Body of pancreas (tissue), 4 donors: ENCODE data around the gene HSFX2.
"Not testable (repeated sequence)": the region's sequence is repeated elsewhere in the genome, so short reads cannot be mapped to it uniquely, and the experiment has no call there.

Experiments used
- CTCF ChIP-seq, 7 experiments: fragments of 450-650 bp in 4 of 7; fragments of 200-600 bp in 3 of 7; sonication (generic) in 3 of 7; IDR thresholded peaks; one replicate each; pipeline ENCODE4 v1.5.1; 2016 to 2019; ENCODE audit warnings: antibody characterized with exemption in 7 of 7
- POLR2A ChIP-seq, 3 donors: fragments of 450-650 bp; IDR thresholded peaks; one replicate each; pipeline ENCODE4 v1.6.1; 2016; ENCODE audit warnings: antibody characterized with exemption in 3 of 3, mild to moderate bottlenecking in 2 of 3

- not testable (repeated sequence) for TF ChIP-seq CTCF, POLR2A (IDR thresholded peaks at IDR 0.05)
These were observed 3.5 kb upstream of the HSFX2 start for GRCh38 chrX:149598603-149599002.
